H1 (cell line): ENCODE measurements around the gene ABI3BP. TPM values are rescaled to one million over a fixed set of nuclear protein-coding genes. Genes with fewer than 3 reads are reported as not detected.

Experiments
- E2F6 ChIP-seq: IDR thresholded peaks from 2 replicates; pipeline ENCODE4 v1.6.1; 2012; ENCODE audit warnings: inconsistent platforms
- GABPA ChIP-seq: IDR thresholded peaks from 2 replicates; pipeline ENCODE4 v1.6.1; 2011; ENCODE audit warnings: mild to moderate bottlenecking, low read length, moderate library complexity, borderline replicate concordance; ENCODE audit not compliant: insufficient read depth
- JUND ChIP-seq: IDR thresholded peaks from 2 replicates; pipeline ENCODE4 v1.6.1; 2011; ENCODE audit warnings: mild to moderate bottlenecking, improper control_type of control experiment, low read length
- KDM5A ChIP-seq: fragments of 200-600 bp; IDR thresholded peaks from 2 replicates; pipeline ENCODE4 v1.7.1; 2012; ENCODE audit warnings: mild to moderate bottlenecking, low read length, inconsistent platforms, mixed read lengths
- PHF8 ChIP-seq: fragments of 200-600 bp; sonication (generic); conservative IDR thresholded peaks from 2 replicates; pipeline ENCODE4 v1.7.1; 2012; ENCODE audit warnings: low read depth, mild to moderate bottlenecking, inconsistent platforms, low read length, moderate library complexity
- RXRA ChIP-seq: IDR thresholded peaks from 2 replicates; pipeline ENCODE4 v1.6.1; 2011; ENCODE audit warnings: low read depth, mild to moderate bottlenecking, low read length, moderate library complexity; ENCODE audit not compliant: insufficient read depth
- YY1 ChIP-seq: IDR thresholded peaks from 2 replicates; pipeline ENCODE4 v1.6.1; 2011; ENCODE audit warnings: low read depth, mild to moderate bottlenecking, low read length
- polyA plus RNA-seq, 7 experiments: library from polyadenylated mRNA; depleted of rRNA in 3 of 7; stranded (reverse) in 5 of 7; unstranded in 2 of 7; fragments of >200 nt in 5 of 7; fragments of 200-250 nt in 2 of 7; gene quantifications; 1 replicate in 5 of 7; 2 replicates in 1 of 7; 4 replicates in 1 of 7; pipeline versions ENCODE4 v1.2.1 to v1.2.3, GENCODE V29; 2011 to 2013; ENCODE audit warnings: missing spikeins in 2 of 7, mixed read lengths in 2 of 7
- total RNA-seq: library from RNA; stranded (reverse); fragmentation: NEBNext Ultra II Directional; extraction: Animal tissue kit (Norgen Biotek cat#: 25700); gene quantifications from 2 replicates; pipeline ENCODE4 v1.2.1, GENCODE V29; 2021

The ABI3BP gene
- total and polyA plus RNA-seq, 2 of the 8 experiments (the other 6 are each of a cell fraction or from before 2014, with no cell fraction given) = 0.08 to 0.32 TPM

DNA sequence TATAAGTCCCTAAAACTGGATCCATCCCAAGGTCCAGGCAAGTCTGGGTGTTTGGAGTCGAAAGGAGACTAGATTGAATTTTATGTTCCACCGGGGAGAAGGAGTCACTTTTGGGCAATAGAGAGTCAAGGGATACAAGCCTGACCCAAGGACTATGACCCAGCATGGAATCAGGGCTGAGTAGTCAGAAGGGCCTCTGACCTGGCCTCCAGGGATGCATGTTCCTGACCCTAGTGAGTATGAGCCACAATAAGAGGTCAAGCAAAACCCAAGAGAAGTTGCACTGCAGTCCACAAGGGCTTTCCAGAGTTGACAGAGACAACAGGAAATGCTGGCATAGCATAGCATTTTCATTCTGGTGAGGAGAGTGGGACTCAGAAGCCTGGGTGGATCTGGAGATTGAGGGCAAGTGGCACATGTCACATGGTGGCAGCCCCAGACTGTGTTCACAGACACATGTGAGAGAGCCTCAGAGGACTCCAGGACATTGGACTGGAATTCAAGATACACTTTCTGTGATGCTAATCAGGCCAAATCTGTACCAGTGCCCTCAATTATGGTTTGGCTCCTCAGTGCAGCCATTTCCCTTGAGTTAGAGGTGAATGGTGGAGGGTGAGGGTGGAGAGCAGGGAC, 217.0 kb downstream of the ABI3BP start (continued):
- TF ChIP-seq PHF8 (no peak), JUND (no peak), E2F6 (no peak), YY1 (no peak), RXRA (no peak), GABPA (no peak), KDM5A (no peak)
